ENCODE results near the gene PTPRM.

DNA sequence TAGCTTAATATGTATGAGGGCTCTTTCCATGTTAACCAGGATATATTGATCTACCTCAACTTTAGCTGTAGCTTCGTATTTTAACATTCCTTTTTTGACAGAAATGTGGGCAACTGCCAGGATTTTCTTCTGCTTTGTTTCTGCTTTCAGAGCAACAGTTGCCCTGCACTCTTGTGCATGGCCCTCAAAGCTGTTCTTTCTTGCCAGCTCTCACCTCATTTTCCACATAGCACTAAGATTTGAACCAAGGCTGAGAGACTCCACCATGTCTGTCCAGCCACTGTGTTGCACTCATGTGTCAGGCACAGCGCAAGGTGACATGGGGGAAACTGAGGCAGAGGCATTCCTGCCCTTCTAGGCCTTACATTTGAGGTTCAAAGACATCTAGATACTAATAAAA is 619.3 kb downstream of the PTPRM start:
- no peak for TF ChIP-seq POLR2A (IDR thresholded peaks at IDR 0.05)
- TF ChIP-seq, protein P1, sequence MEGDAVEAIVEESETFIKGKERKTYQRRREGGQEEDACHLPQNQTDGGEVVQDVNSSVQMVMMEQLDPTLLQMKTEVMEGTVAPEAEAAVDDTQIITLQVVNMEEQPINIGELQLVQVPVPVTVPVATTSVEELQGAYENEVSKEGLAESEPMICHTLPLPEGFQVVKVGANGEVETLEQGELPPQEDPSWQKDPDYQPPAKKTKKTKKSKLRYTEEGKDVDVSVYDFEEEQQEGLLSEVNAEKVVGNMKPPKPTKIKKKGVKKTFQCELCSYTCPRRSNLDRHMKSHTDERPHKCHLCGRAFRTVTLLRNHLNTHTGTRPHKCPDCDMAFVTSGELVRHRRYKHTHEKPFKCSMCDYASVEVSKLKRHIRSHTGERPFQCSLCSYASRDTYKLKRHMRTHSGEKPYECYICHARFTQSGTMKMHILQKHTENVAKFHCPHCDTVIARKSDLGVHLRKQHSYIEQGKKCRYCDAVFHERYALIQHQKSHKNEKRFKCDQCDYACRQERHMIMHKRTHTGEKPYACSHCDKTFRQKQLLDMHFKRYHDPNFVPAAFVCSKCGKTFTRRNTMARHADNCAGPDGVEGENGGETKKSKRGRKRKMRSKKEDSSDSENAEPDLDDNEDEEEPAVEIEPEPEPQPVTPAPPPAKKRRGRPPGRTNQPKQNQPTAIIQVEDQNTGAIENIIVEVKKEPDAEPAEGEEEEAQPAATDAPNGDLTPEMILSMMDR (IDR thresholded peaks at IDR 0.05), result no peak
